Measurements from ENCODE around the gene ZNF716. TPM values are rescaled to one million over a fixed set of nuclear protein-coding genes. Genes with fewer than 3 reads are reported as not detected.

ZNF716 gene
- total RNA-seq, 2 experiments from 2014 or later = not detected

GRCh38 chr7:57407125-57407524 is 42.9 kb upstream of the ZNF716 start:
- peaks cover 12% of the 10 kb centered on the region for H3K9me3 Mint-ChIP-seq
- Histone ChIP-seq H3K9me3 (ENCODE audit: control insufficient read depth in 1 of 2, insufficient read depth in 1 of 2, low read length in 2 of 2) (peaks cover 3 to 53% of the 10 kb centered on the region in 2 experiments), H3K27me3 (ENCODE audit: control insufficient read depth in 1 of 2, insufficient read depth in 2 of 2, low read length in 2 of 2) (no peaks in the 10 kb centered on the region), H3K4me3 (ENCODE audit: low read length) (no peak overlapping the region), H3K36me3 (ENCODE audit: insufficient read depth, low read length) (no peaks in the 10 kb centered on the region), H3K4me1 (ENCODE audit: insufficient read depth, low read length) (no peaks in the 10 kb centered on the region), H3K27ac (ENCODE audit: low read depth in 1 of 2, low read length in 2 of 2) (no peak overlapping the region)
- no peak overlapping the region for H3K4me3 Mint-ChIP-seq
- no peak for ATAC-seq (ENCODE audit: poor library complexity)
- H3K36me3 Mint-ChIP-seq (ENCODE audit: low read depth) = no peaks in the 10 kb centered on the region
- no peak for DNase-seq
- TF ChIP-seq CTCF (IDR thresholded peaks at IDR 0.05) = no peak
- H3K4me1 Mint-ChIP-seq (ENCODE audit: low read depth) = no peaks in the 10 kb centered on the region
- intact Hi-C loops (cut with DNase I, micrococcal nuclease) = no loop called here
- ChIA-PET POLR2A (no interaction called here), CTCF (no interaction called here)
- no peak overlapping the region for H3K27ac Mint-ChIP-seq
- H3K27me3 Mint-ChIP-seq = no peaks in the 10 kb centered on the region

GRCh38 chr7:57412168-57412567 is 37.8 kb upstream of the ZNF716 start:
- peaks cover 8% of the 10 kb centered on the region for H3K9me3 Mint-ChIP-seq
- no peak overlapping the region for H3K27ac Mint-ChIP-seq
- ATAC-seq (ENCODE audit: poor library complexity) = no peak
- H3K27me3 Mint-ChIP-seq = no peaks in the 10 kb centered on the region
- Histone ChIP-seq H3K27ac (ENCODE audit: low read depth in 1 of 2, low read length in 2 of 2) (no peak overlapping the region), H3K4me1 (ENCODE audit: insufficient read depth, low read length) (no peaks in the 10 kb centered on the region), H3K27me3 (ENCODE audit: control insufficient read depth in 1 of 2, insufficient read depth in 2 of 2, low read length in 2 of 2) (no peaks in the 10 kb centered on the region), H3K36me3 (ENCODE audit: insufficient read depth, low read length) (no peaks in the 10 kb centered on the region), H3K9me3 (ENCODE audit: control insufficient read depth in 1 of 2, insufficient read depth in 1 of 2, low read length in 2 of 2) (peaks cover 4 to 78% of the 10 kb centered on the region in 2 experiments), H3K4me3 (ENCODE audit: low read length) (no peak overlapping the region)
- H3K36me3 Mint-ChIP-seq (ENCODE audit: low read depth) = no peaks in the 10 kb centered on the region
- no peak for DNase-seq
- intact Hi-C loops (cut with DNase I, micrococcal nuclease) = no loop called here
- POLR2A ChIA-PET = no interaction called here
- no peak overlapping the region for H3K4me3 Mint-ChIP-seq
- no peaks in the 10 kb centered on the region for H3K4me1 Mint-ChIP-seq (ENCODE audit: low read depth)
- TF ChIP-seq CTCF (IDR thresholded peaks at IDR 0.05) = no peak
- CTCF ChIA-PET = no interaction called here

GRCh38 chr7:57412618-57413017 is 37.4 kb upstream of the ZNF716 start:
- H3K9me3 Mint-ChIP-seq = peaks cover 8% of the 10 kb centered on the region
- no peaks in the 10 kb centered on the region for H3K36me3 ChIP-seq (ENCODE audit: insufficient read depth, low read length)
- CTCF ChIA-PET = no interaction called here
- no peak overlapping the region for H3K27ac ChIP-seq (ENCODE audit: low read depth in 1 of 2, low read length in 2 of 2)
- no peak overlapping the region for H3K27ac Mint-ChIP-seq
- intact Hi-C loops (cut with DNase I, micrococcal nuclease) = no loop called here
- peaks cover 4 to 82% of the 10 kb centered on the region in 2 experiments for H3K9me3 ChIP-seq (ENCODE audit: control insufficient read depth in 1 of 2, insufficient read depth in 1 of 2, low read length in 2 of 2)
- no peaks in the 10 kb centered on the region for H3K36me3 Mint-ChIP-seq (ENCODE audit: low read depth)
- H3K4me3 ChIP-seq (ENCODE audit: low read length) = no peak overlapping the region
- H3K27me3 ChIP-seq (ENCODE audit: control insufficient read depth in 1 of 2, insufficient read depth in 2 of 2, low read length in 2 of 2) = no peaks in the 10 kb centered on the region
- no peaks in the 10 kb centered on the region for H3K27me3 Mint-ChIP-seq
- DNase-seq (no peak), ATAC-seq (ENCODE audit: poor library complexity) (no peak)
- H3K4me3 Mint-ChIP-seq = no peak overlapping the region
- no peak for TF ChIP-seq CTCF (IDR thresholded peaks at IDR 0.05)
- H3K4me1 Mint-ChIP-seq (ENCODE audit: low read depth) = no peaks in the 10 kb centered on the region
- POLR2A ChIA-PET = no interaction called here
- H3K4me1 ChIP-seq (ENCODE audit: insufficient read depth, low read length) = no peaks in the 10 kb centered on the region
